Vagina (tissue), 2 donors: ENCODE results near the gene COBL. TPM values are rescaled to one million over a fixed set of nuclear protein-coding genes. Genes with fewer than 3 reads are reported as not detected.

ENCODE experiments used
- DNase-seq, 2 donors: peaks; one replicate each; pipeline ENCODE4 v3.0.0-alpha.2; 2017; ENCODE audit errors: extremely low spot score in 2 of 2
- H3K27ac ChIP-seq: fragments of 200-600 bp; sonication (generic); one replicate; pipeline ENCODE4 v1.5.1; 2019
- H3K27me3 ChIP-seq: fragments of 200-600 bp; sonication (generic); one replicate; pipeline ENCODE4 v1.5.1; 2019
- H3K36me3 ChIP-seq, 2 donors: fragments of 200-600 bp; sonication (generic); one replicate each; pipeline ENCODE4 v1.5.1; 2017 to 2019
- H3K4me1 ChIP-seq: fragments of 200-600 bp; sonication (generic); one replicate; pipeline ENCODE4 v1.5.1; 2019
- H3K4me3 ChIP-seq, 2 donors: fragments of 200-600 bp; sonication (generic); 1 replicate in 1 of 2; 2 replicates in 1 of 2; pipeline ENCODE4 v1.5.1; 2016 to 2019
- H3K9me3 ChIP-seq: fragments of 200-600 bp; sonication (generic); one replicate; pipeline ENCODE4 v1.5.1; 2019
- CTCF ChIP-seq, 3 experiments: fragments of 450-650 bp in 2 of 3; fragments of 200-600 bp in 1 of 3; sonication (generic) in 1 of 3; IDR thresholded peaks; one replicate each; pipeline ENCODE4 v1.5.1; 2017 to 2019; ENCODE audit warnings: antibody characterized with exemption in 3 of 3, mild to moderate bottlenecking in 2 of 3, moderate library complexity in 2 of 3
- POLR2A ChIP-seq, 2 donors: fragments of 450-650 bp; IDR thresholded peaks; one replicate each; pipeline ENCODE4 v1.6.1; 2017; ENCODE audit warnings: antibody characterized with exemption in 2 of 2, mild to moderate bottlenecking in 2 of 2, moderate library complexity in 2 of 2
- POLR2AphosphoS5 ChIP-seq, 2 donors: sonication (generic); formaldehyde crosslinking; IDR thresholded peaks; one replicate each; pipeline ENCODE4 v1.9.0; 2017; ENCODE audit warnings: antibody characterized with exemption in 2 of 2, mild to moderate bottlenecking in 2 of 2, low read depth in 1 of 2; ENCODE audit not compliant: insufficient read depth in 1 of 2
- intact Hi-C: fragments of 100-400 bp; cut with DNase I; formaldehyde crosslinking; loops from one replicate; pipeline ENCODE4 v1.15.1; 2023
- total RNA-seq: library from RNA; depleted of rRNA; stranded (reverse); fragments of >200 nt; gene quantifications from one replicate; pipeline ENCODE4 v1.2.3, GENCODE V29; 2016

COBL gene
- total RNA-seq, 1 donor from 2014 or later: 9.3 TPM

- intact Hi-C loops: no loop called here
- Histone ChIP-seq H3K4me3 (no peak overlapping the region), H3K9me3 (no peaks in the 10 kb centered on the region), H3K27me3 (no peaks in the 10 kb centered on the region), H3K4me1 (peaks cover 7% of the 10 kb centered on the region), H3K27ac (no peak overlapping the region), H3K36me3 (no peaks in the 10 kb centered on the region)
- no peak for TF ChIP-seq POLR2A (IDR thresholded peaks at IDR 0.05)
- no peak for TF ChIP-seq CTCF (IDR thresholded peaks at IDR 0.05)
- TF ChIP-seq POLR2AphosphoS5 (IDR thresholded peaks at IDR 0.05; ENCODE audit: insufficient read depth in 1 of 2, low read depth in 1 of 2): no peak
- no peak for DNase-seq
Observed at GRCh38 chr7:51158742-51159445, 157.7 kb downstream of the COBL start.

GRCh38 chr7:51158211-51158610 lies 158.4 kb downstream of the COBL start:
- H3K4me1 ChIP-seq: peaks cover 7% of the 10 kb centered on the region

GRCh38 chr7:51154201-51154600 lies 162.4 kb downstream of the COBL start:
- TF ChIP-seq POLR2AphosphoS5 (IDR thresholded peaks at IDR 0.05; ENCODE audit: insufficient read depth in 1 of 2, low read depth in 1 of 2) (no peak), POLR2A (IDR thresholded peaks at IDR 0.05) (no peak), CTCF (IDR thresholded peaks at IDR 0.05) (no peak)
- no peaks in the 10 kb centered on the region for H3K9me3 ChIP-seq
- H3K27ac ChIP-seq: no peak overlapping the region
- no peaks in the 10 kb centered on the region for H3K36me3 ChIP-seq
- DNase-seq: no peak
- H3K27me3 ChIP-seq: no peaks in the 10 kb centered on the region
- H3K4me3 ChIP-seq: no peak overlapping the region
- intact Hi-C loops: no loop called here
- no peaks in the 10 kb centered on the region for H3K4me1 ChIP-seq

More at GRCh38 chr7:51158211-51158610, 158.4 kb downstream of the COBL start:
- Histone ChIP-seq H3K9me3 (no peaks in the 10 kb centered on the region), H3K4me3 (no peak overlapping the region), H3K36me3 (no peaks in the 10 kb centered on the region), H3K27me3 (no peaks in the 10 kb centered on the region), H3K27ac (no peak overlapping the region)
- no peak for DNase-seq
- TF ChIP-seq POLR2AphosphoS5 (IDR thresholded peaks at IDR 0.05; ENCODE audit: insufficient read depth in 1 of 2, low read depth in 1 of 2): no peak
- no peak for TF ChIP-seq CTCF (IDR thresholded peaks at IDR 0.05)
- no peak for TF ChIP-seq POLR2A (IDR thresholded peaks at IDR 0.05)
- intact Hi-C loops: no loop called here

GRCh38 chr7:51152706-51153200 lies 163.9 kb downstream of the COBL start:
- intact Hi-C loops: no loop called here
- Histone ChIP-seq H3K36me3 (no peaks in the 10 kb centered on the region), H3K4me1 (no peaks in the 10 kb centered on the region)

More at GRCh38 chr7:51152706-51153200, 163.9 kb downstream of the COBL start:
- Histone ChIP-seq H3K27ac (no peak overlapping the region), H3K4me3 (no peak overlapping the region), H3K9me3 (no peaks in the 10 kb centered on the region), H3K27me3 (no peaks in the 10 kb centered on the region)
- no peak for DNase-seq
- TF ChIP-seq POLR2AphosphoS5 (IDR thresholded peaks at IDR 0.05; ENCODE audit: insufficient read depth in 1 of 2, low read depth in 1 of 2) (no peak), POLR2A (IDR thresholded peaks at IDR 0.05) (no peak), CTCF (IDR thresholded peaks at IDR 0.05) (no peak)
